ENCODE results near the gene CRTC1. TPM values are rescaled to one million over a fixed set of nuclear protein-coding genes. Genes with fewer than 3 reads are reported as not detected.

CRTC1 gene
- total and polyA plus RNA-seq, 10 donors: 3.1 to 15.7 (median 8.2) TPM

- Histone ChIP-seq H3K9me3 (peaks cover 0 to 17% (median 13%) of the 10 kb centered on the region in 8 donors), H3K27me3 (replicated peaks in 1 of 7) (peaks cover 0 to 7% (median 0%) of the 10 kb centered on the region in 7 donors), H3K4me3 (no peak overlapping the region), H3K36me3 (peaks cover 0 to 17% (median 4%) of the 10 kb centered on the region in 6 donors), H3K27ac (no peak overlapping the region), H3K4me1 (peaks cover 20 to 42% (median 35%) of the 10 kb centered on the region in 6 donors)
- TF ChIP-seq CTCF (IDR thresholded peaks at IDR 0.05 in 8 of 11, conservative IDR thresholded peaks at IDR 0.05 in 3 of 11) (no peak), POLR2AphosphoS5 (IDR thresholded peaks at IDR 0.05) (no peak), POLR2A (IDR thresholded peaks at IDR 0.05) (no peak)
- DNase-seq: no peak
- intact Hi-C loops (cut with DNase I; ENCODE audit: low total_unique reads): no loop called here
- WGBS, 5 donors: 84 to 96% (median 92%) methylated on average over 2 of the region's 2 CpGs
These were observed 147.0 kb downstream of the CRTC1 start for GRCh38 chr19:18830488-18830887.

- 0 to 2% (median 1%) methylated on average over 47 to 96 of the region's 96 CpGs for WGBS, 5 donors
These were observed 148.2 kb downstream of the CRTC1 start, which contains the start of gene UPF1 for GRCh38 chr19:18831524-18832305. Gene UPF1, plus strand, starts transcription at chr19:18831959. Its CDS starts 251 bp downstream, at chr19:18832210.

More at GRCh38 chr19:18831524-18832305, 148.2 kb downstream of the CRTC1 start, which contains the start of gene UPF1:
- peaks cover 0 to 29% (median 5%) of the 10 kb centered on the region in 6 donors for H3K36me3 ChIP-seq
- H3K9me3 ChIP-seq: peaks cover 0 to 11% (median 8%) of the 10 kb centered on the region in 8 donors
- peak within 1 kb of the TSS; percentile 35 to 95 (median 80) for H3K4me3 ChIP-seq
- H3K27me3 ChIP-seq (replicated peaks in 1 of 7): peaks cover 0 to 7% (median 0%) of the 10 kb centered on the region in 7 donors
- intact Hi-C loops (cut with DNase I; ENCODE audit: low total_unique reads): no loop called here
- TF ChIP-seq POLR2A (IDR thresholded peaks at IDR 0.05): peak in 1 of 3 donors; percentile 47
- peak in 3 of 11 experiments; percentile 24 to 40 (median 36) for TF ChIP-seq CTCF (IDR thresholded peaks at IDR 0.05 in 8 of 11, conservative IDR thresholded peaks at IDR 0.05 in 3 of 11)
- peak; percentile 86 to 91 (median 90) for TF ChIP-seq POLR2AphosphoS5 (IDR thresholded peaks at IDR 0.05)
- peaks cover 27 to 54% (median 48%) of the 10 kb centered on the region in 6 donors for H3K4me1 ChIP-seq
- DNase-seq: peak; percentile 100
- H3K27ac ChIP-seq: peak within 1 kb of the TSS; percentile 75 to 96 (median 93)

Other genes with a start within 250 kb of the CRTC1 start
- 10 to 100 TPM; 37.5 to 82.3 (median 44.4) TPM for gene ISYNA1, start 245.5 kb upstream of the CRTC1 start, total RNA-seq
- 10 to 100 TPM; 31.7 to 58.2 (median 49.0) TPM for gene ISYNA1, start 245.5 kb upstream of the CRTC1 start, polyA plus RNA-seq
- 10 to 100 TPM; 23.0 to 44.8 (median 32.1) TPM for gene ELL, start 161.6 kb upstream of the CRTC1 start, total RNA-seq
- 10 to 100 TPM in 1 of 3 donors, 1 to 10 TPM in 2; 4.5 to 14.2 (median 7.9) TPM for gene ELL, start 161.6 kb upstream of the CRTC1 start, polyA plus RNA-seq
- 100 to 1,000 TPM; 183 to 309 (median 203) TPM for gene FKBP8, start 140.1 kb upstream of the CRTC1 start, total RNA-seq
- gene FKBP8, start 140.1 kb upstream of the CRTC1 start, polyA plus RNA-seq: 100 to 1,000 TPM; 131 to 276 (median 141) TPM
- 10 to 100 TPM; 63.9 to 90.9 (median 75.7) TPM for gene KXD1, start 125.8 kb upstream of the CRTC1 start, total RNA-seq
- 10 to 100 TPM; 65.9 to 78.5 (median 68.9) TPM for gene KXD1, start 125.8 kb upstream of the CRTC1 start, polyA plus RNA-seq
- 1,000 to 10,000 TPM in 3 of 7 donors, 100 to 1,000 TPM in 4; 650 to 1,362 (median 985) TPM for gene UBA52, start 111.8 kb upstream of the CRTC1 start, total RNA-seq
- 1,000 to 10,000 TPM; 1,341 to 2,132 (median 1,852) TPM for gene UBA52, start 111.8 kb upstream of the CRTC1 start, polyA plus RNA-seq
- gene REX1BD, start 94.9 kb upstream of the CRTC1 start, total RNA-seq: 100 to 1,000 TPM in 1 of 7 donors, 10 to 100 TPM in 6; 65.4 to 103 (median 78.7) TPM
- 100 to 1,000 TPM; 127 to 182 (median 160) TPM for gene REX1BD, start 94.9 kb upstream of the CRTC1 start, polyA plus RNA-seq
- 1 to 10 TPM in 4 of 7 donors, under 1 TPM in 2, not detected in 1; 0.20 to 7.0 (median 1.1) TPM for gene CRLF1, start 76.9 kb upstream of the CRTC1 start, total RNA-seq
- gene CRLF1, start 76.9 kb upstream of the CRTC1 start, polyA plus RNA-seq: 1 to 10 TPM; 5.2 to 8.0 (median 6.3) TPM
- gene TMEM59L, start 70.8 kb upstream of the CRTC1 start, total RNA-seq: under 1 TPM in 2 of 7 donors, not detected in 5; 0.28 to 0.49 TPM
- gene TMEM59L, start 70.8 kb upstream of the CRTC1 start, polyA plus RNA-seq: under 1 TPM; 0.15 to 0.74 (median 0.50) TPM
- gene KLHL26, start 46.7 kb upstream of the CRTC1 start, total RNA-seq: 10 to 100 TPM in 4 of 7 donors, 1 to 10 TPM in 3; 4.4 to 23.1 (median 10.3) TPM
- 1 to 10 TPM; 1.7 to 3.5 (median 2.2) TPM for gene KLHL26, start 46.7 kb upstream of the CRTC1 start, polyA plus RNA-seq
- not detected for gene COMP, start 107.6 kb downstream of the CRTC1 start, total RNA-seq
- gene COMP, start 107.6 kb downstream of the CRTC1 start, polyA plus RNA-seq: 1 to 10 TPM in 1 of 3 donors, under 1 TPM in 2; 0.04 to 1.0 (median 0.13) TPM
- 100 to 1,000 TPM in 1 of 7 donors, 10 to 100 TPM in 6; 81.3 to 161 (median 87.7) TPM for gene UPF1, start 148.3 kb downstream of the CRTC1 start, total RNA-seq
- 10 to 100 TPM; 31.2 to 63.5 (median 34.8) TPM for gene UPF1, start 148.3 kb downstream of the CRTC1 start, polyA plus RNA-seq
- under 1 TPM in 4 of 7 donors, not detected in 3; 0.16 to 0.50 (median 0.40) TPM for gene CERS1, start 212.5 kb downstream of the CRTC1 start, total RNA-seq
- gene CERS1, start 212.5 kb downstream of the CRTC1 start, polyA plus RNA-seq: under 1 TPM in 2 of 3 donors, not detected in 1; 0.06 to 0.45 TPM
- 100 to 1,000 TPM; 135 to 261 (median 158) TPM for gene COPE, start 235.7 kb downstream of the CRTC1 start, total RNA-seq
- gene COPE, start 235.7 kb downstream of the CRTC1 start, polyA plus RNA-seq: 100 to 1,000 TPM; 164 to 248 (median 196) TPM
- gene DDX49, start 236.0 kb downstream of the CRTC1 start, total RNA-seq: 10 to 100 TPM; 31.0 to 42.6 (median 34.8) TPM
- gene DDX49, start 236.0 kb downstream of the CRTC1 start, polyA plus RNA-seq: 10 to 100 TPM; 37.4 to 48.0 (median 38.7) TPM